Measurements from ENCODE around the gene CEBPA. TPM values are rescaled to one million over a fixed set of nuclear protein-coding genes. Genes with fewer than 3 reads are reported as not detected.
"Not testable (repeated sequence)": the region's sequence is repeated elsewhere in the genome, so short reads cannot be mapped to it uniquely, and the experiment has no call there.

Gene CEBPA
- total RNA-seq, 4 donors from 2014 or later: 36.3 to 160 (median 89.2) TPM

DNA sequence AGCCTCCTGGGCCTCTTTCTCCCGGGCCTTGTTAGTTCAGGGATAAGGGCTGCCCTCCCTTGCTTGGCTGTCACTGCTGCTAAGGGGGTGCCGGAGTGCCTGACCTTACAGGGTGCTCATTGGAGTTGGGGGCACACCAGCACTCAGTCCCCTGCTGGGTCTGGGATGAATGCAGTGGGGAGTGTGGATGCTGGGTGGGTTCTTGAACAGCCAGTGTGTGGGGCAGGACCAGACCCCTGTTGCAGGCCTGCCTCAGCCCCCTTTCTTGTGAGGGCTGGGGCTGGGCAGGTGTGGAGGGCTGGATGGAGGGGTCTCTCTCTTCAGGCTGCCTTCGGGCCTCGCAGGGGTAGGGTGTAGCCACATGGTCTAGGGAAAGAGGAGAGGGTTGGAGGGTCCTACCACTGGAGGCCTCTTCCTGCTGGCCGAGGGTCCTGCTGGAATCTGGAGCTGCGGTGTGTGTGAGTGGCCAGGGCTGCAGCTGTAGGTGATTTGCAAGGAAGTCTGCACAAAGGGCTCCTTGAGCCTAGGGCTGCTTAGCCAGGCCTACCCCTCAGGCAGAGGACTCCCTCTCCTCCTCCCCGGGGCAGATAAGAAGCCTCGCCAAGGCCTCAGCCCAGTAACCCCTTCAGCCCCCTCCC, 3.2 kb downstream of the CEBPA start:
- H3K9me3 ChIP-seq: no peaks in the 10 kb centered on the region
- H3K36me3 ChIP-seq: no peaks in the 10 kb centered on the region
- no peaks in the 10 kb centered on the region for H3K27me3 ChIP-seq
- DNase-seq: peak in 2 of 3 donors; percentile 41 to 43
- peak overlapping the region in 2 of 4 donors; percentile 67 to 93 for H3K4me3 ChIP-seq
- no peak for TF ChIP-seq POLR2A (IDR thresholded peaks at IDR 0.05)
- TF ChIP-seq CTCF (IDR thresholded peaks at IDR 0.05): no peak
- peaks cover 0 to 24% (median 11%) of the 10 kb centered on the region in 4 donors for H3K4me1 ChIP-seq
- no peak overlapping the region for H3K27ac ChIP-seq

- TF ChIP-seq POLR2A (IDR thresholded peaks at IDR 0.05): no peak
- TF ChIP-seq CTCF (IDR thresholded peaks at IDR 0.05): no peak
- peak in 2 of 3 donors; percentile 42 to 57 for DNase-seq
- Histone ChIP-seq H3K36me3 (no peaks in the 10 kb centered on the region), H3K4me3 (no peak overlapping the region), H3K27me3 (no peaks in the 10 kb centered on the region), H3K27ac (no peak overlapping the region), H3K4me1 (peaks cover 0 to 29% (median 9%) of the 10 kb centered on the region in 4 donors), H3K9me3 (no peaks in the 10 kb centered on the region)
These were observed 4.0 kb downstream of the CEBPA start for GRCh38 chr19:33298146-33298911.

- no peak overlapping the region for H3K27ac ChIP-seq
- H3K9me3 ChIP-seq: no peaks in the 10 kb centered on the region
- no peak overlapping the region for H3K4me3 ChIP-seq
- H3K36me3 ChIP-seq: no peaks in the 10 kb centered on the region
- DNase-seq: peak in 2 of 3 donors; percentile 46 to 55
- H3K27me3 ChIP-seq: no peaks in the 10 kb centered on the region
- H3K4me1 ChIP-seq: peaks cover 0 to 36% (median 9%) of the 10 kb centered on the region in 4 donors
- TF ChIP-seq POLR2A (IDR thresholded peaks at IDR 0.05): no peak
- TF ChIP-seq CTCF (IDR thresholded peaks at IDR 0.05): no peak
These were observed 4.8 kb downstream of the CEBPA start for GRCh38 chr19:33297401-33298145.

- TF ChIP-seq POLR2A (IDR thresholded peaks at IDR 0.05) (no peak), CTCF (IDR thresholded peaks at IDR 0.05) (no peak)
- no peaks in the 10 kb centered on the region for H3K9me3 ChIP-seq
- no peak overlapping the region for H3K27ac ChIP-seq
- peaks cover 7 to 47% (median 13%) of the 10 kb centered on the region in 4 donors for H3K4me1 ChIP-seq
- no peaks in the 10 kb centered on the region for H3K36me3 ChIP-seq
- H3K4me3 ChIP-seq: no peak overlapping the region
- no peaks in the 10 kb centered on the region for H3K27me3 ChIP-seq
- peak in 1 of 3 donors; percentile 15 for DNase-seq
These were observed 5.8 kb downstream of the CEBPA start for GRCh38 chr19:33296488-33296971.

DNA sequence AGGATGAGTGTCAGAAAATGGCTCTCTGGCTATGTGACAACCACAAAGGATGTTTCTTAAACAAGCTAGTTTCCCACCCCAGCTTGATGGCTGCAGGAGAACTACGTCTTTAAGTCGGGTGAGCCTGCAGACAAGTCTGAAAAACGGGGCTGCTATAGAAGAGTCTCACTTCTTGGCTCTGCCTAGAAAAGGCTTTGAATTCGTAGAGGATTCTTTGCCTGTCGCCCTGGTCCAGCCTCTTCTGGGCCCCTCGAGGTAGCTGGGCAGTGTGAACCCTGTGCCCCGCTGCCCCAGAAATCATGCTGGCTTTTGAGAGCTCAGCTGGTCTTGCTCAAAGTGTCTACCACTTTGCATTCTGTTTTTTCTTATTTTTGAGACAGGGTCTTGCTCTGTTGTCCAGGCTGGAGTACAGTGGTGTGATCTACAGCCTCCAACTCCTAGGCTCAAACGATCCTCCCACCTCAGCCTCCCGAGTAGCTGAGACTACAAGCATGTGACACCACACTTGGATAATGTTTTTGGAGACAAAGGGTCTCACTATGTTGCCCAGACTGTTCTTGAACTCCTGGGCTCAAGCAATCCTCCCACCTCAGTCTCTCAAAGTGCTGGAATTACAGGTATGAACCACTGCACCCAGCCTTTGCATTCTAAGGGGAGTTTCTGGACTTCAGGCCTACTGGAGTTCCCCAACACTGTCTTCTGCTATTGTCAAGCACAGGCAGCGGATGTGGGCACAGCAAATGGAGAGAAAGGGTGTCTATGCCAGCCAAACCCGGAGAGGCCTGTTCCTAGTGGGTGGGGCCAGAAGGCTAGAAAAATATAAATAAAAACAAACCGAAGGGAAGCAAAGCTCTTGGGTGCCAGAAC, 6.5 kb downstream of the CEBPA start:
- Histone ChIP-seq H3K9me3 (no peaks in the 10 kb centered on the region), H3K36me3 (no peaks in the 10 kb centered on the region), H3K4me3 (no peak overlapping the region), H3K27ac (no peak overlapping the region), H3K4me1 (peaks cover under 1 to 48% (median 14%) of the 10 kb centered on the region in 4 donors), H3K27me3 (no peaks in the 10 kb centered on the region)
- TF ChIP-seq CTCF (IDR thresholded peaks at IDR 0.05) (no peak), POLR2A (IDR thresholded peaks at IDR 0.05) (no peak)
- peak in 2 of 3 donors; percentile 25 to 36 for DNase-seq

DNA sequence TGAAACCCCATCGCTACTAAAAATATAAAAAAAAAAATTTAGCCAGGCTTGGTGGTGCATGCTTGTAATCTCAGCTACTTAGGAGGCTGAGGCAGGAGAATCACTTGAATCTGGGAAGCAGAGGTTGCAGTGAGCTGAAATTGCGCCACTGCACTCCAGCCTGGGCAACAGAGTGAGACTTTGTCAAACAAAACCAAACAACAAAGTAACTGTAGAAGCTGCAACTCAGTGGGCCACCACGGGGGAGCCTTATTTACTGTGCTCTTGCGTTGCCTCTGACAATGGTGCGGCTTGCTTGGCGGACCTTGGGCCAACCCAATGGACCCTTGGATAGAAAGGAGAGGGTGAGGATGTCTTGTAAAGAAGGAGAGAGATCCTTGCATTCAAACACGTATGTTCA, 7.3 kb downstream of the CEBPA start:
- H3K27me3 ChIP-seq, H3K27ac ChIP-seq, H3K36me3 ChIP-seq, H3K9me3 ChIP-seq, H3K4me3 ChIP-seq: not testable (repeated sequence)
- H3K4me1 ChIP-seq: peaks cover 0 to 55% (median 14%) of the 10 kb centered on the region in 4 donors
- DNase-seq: peak in 1 of 3 donors; percentile 18
